Measurements from ENCODE around the gene ARHGAP6.

ARHGAP6 gene

DNA sequence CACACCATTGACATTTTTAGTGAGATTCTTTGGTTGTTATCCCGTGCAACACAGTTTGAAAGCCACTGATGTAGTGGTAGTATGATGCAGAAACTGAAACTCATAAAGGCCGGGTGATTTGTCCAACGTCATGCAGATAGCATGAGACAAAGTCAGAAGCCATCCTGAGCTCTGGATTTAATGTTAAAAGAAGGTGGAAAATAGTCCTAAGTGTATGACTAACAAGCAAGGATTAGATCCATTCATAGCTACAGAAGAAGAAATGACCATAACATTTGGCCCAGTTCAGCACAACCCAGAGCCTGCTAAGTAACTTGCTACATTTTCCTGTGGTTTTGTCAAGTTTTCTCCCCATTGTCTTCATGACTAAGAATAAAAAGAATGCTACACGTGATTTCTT, 230.2 kb downstream of the ARHGAP6 start:
- no peak overlapping the region for H3K4me3 Mint-ChIP-seq
- H3K4me1 Mint-ChIP-seq (ENCODE audit: low read depth): no peaks in the 10 kb centered on the region
- no peaks in the 10 kb centered on the region for H3K36me3 Mint-ChIP-seq (ENCODE audit: low read depth)
- H3K27ac Mint-ChIP-seq: no peak overlapping the region
- H3K9me3 Mint-ChIP-seq: no peaks in the 10 kb centered on the region
- H3K27me3 Mint-ChIP-seq (ENCODE audit: low read depth): no peaks in the 10 kb centered on the region

GRCh38 chrX:11434607-11435006, 231.1 kb downstream of the ARHGAP6 start:
- no peaks in the 10 kb centered on the region for H3K27me3 Mint-ChIP-seq (ENCODE audit: low read depth)
- H3K9me3 Mint-ChIP-seq: no peaks in the 10 kb centered on the region
- H3K4me3 Mint-ChIP-seq: no peak overlapping the region
- no peak overlapping the region for H3K27ac Mint-ChIP-seq
- no peaks in the 10 kb centered on the region for H3K36me3 Mint-ChIP-seq (ENCODE audit: low read depth)
- no peaks in the 10 kb centered on the region for H3K4me1 Mint-ChIP-seq (ENCODE audit: low read depth)

DNA sequence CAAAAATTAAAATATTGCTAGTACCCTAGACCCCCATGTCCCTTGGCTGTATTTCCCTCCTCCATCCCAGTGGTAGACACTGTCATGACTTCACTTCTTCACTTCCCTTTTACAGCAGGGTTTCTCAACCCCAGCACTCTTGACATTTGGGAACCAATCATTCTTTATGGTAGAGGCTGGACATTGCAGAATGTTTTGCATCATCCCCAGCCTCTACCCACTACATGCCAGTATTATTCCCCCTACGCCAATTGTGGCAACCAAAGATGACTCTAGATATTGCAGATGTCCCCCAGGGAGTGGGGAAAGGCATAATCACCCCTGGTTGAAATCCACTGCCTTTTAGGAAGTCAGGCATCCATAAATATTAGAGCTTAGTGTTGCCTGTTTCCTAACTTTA, 233.9 kb downstream of the ARHGAP6 start:
- no peak overlapping the region for H3K27ac Mint-ChIP-seq
- no peak overlapping the region for H3K4me3 Mint-ChIP-seq
- no peaks in the 10 kb centered on the region for H3K4me1 Mint-ChIP-seq (ENCODE audit: low read depth)
- H3K9me3 Mint-ChIP-seq: no peaks in the 10 kb centered on the region
- H3K27me3 Mint-ChIP-seq (ENCODE audit: low read depth): peaks cover 3% of the 10 kb centered on the region
- H3K36me3 Mint-ChIP-seq (ENCODE audit: low read depth): no peaks in the 10 kb centered on the region

- peaks cover 8% of the 10 kb centered on the region for H3K27me3 Mint-ChIP-seq (ENCODE audit: low read depth)
- no peaks in the 10 kb centered on the region for H3K4me1 Mint-ChIP-seq (ENCODE audit: low read depth)
- no peaks in the 10 kb centered on the region for H3K9me3 Mint-ChIP-seq
- no peak overlapping the region for H3K4me3 Mint-ChIP-seq
- no peak overlapping the region for H3K27ac Mint-ChIP-seq
- no peaks in the 10 kb centered on the region for H3K36me3 Mint-ChIP-seq (ENCODE audit: low read depth)
Measured at GRCh38 chrX:11430271-11430670, 235.4 kb downstream of the ARHGAP6 start.

- Mint-ChIP-seq H3K4me1 (ENCODE audit: low read depth) (no peaks in the 10 kb centered on the region), H3K36me3 (ENCODE audit: low read depth) (no peaks in the 10 kb centered on the region), H3K27me3 (ENCODE audit: low read depth) (peaks cover 11% of the 10 kb centered on the region), H3K9me3 (no peaks in the 10 kb centered on the region), H3K27ac (no peak overlapping the region), H3K4me3 (no peak overlapping the region)
Measured at GRCh38 chrX:11429538-11430085, 236.1 kb downstream of the ARHGAP6 start.

GRCh38 chrX:11427453-11428071, 238.2 kb downstream of the ARHGAP6 start:
- Mint-ChIP-seq H3K4me1 (ENCODE audit: low read depth) (peaks cover 4% of the 10 kb centered on the region), H3K27ac (no peak overlapping the region), H3K4me3 (no peak overlapping the region), H3K36me3 (ENCODE audit: low read depth) (no peaks in the 10 kb centered on the region), H3K27me3 (ENCODE audit: low read depth) (peaks cover 11% of the 10 kb centered on the region), H3K9me3 (no peaks in the 10 kb centered on the region)

DNA sequence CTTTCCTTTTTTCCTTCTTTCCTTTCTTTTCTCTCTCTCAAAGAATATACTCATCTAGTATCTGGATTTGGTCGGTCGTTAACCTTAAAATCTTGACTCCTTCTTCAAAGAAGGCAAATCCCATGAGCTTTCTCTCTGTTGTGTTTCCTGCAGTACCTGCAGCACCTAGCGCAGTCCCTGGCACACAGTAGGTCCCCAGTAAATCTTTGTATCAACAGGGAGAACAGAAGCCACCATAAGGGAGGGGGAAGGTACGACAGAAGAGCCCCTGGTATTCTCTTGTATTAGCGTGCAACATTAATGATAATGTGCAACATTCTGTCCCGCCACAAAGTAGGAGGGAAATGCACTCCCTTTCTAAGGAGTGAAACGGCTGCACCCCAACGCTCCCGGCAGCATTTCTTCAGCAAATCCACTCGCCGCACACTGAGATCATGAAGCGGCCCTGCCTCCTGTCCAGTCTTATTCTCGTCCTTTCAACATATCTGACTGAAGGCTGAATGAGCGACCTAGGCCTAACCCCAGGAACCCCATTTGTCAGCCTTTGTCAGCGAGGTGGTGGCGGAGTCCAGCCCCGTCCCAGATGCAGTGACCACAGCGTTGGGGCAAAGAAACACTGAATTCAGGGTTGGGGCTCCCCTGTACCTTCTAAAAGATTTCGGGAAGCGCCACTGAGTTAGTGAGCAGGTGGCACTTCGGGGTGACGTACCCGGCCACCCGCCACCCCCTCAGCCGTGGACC, 238.8 kb downstream of the ARHGAP6 start:
- peaks cover 4% of the 10 kb centered on the region for H3K4me1 Mint-ChIP-seq (ENCODE audit: low read depth)
- H3K36me3 Mint-ChIP-seq (ENCODE audit: low read depth): no peaks in the 10 kb centered on the region
- no peak overlapping the region for H3K4me3 Mint-ChIP-seq
- peaks cover 11% of the 10 kb centered on the region for H3K27me3 Mint-ChIP-seq (ENCODE audit: low read depth)
- H3K27ac Mint-ChIP-seq: no peak overlapping the region
- H3K9me3 Mint-ChIP-seq: no peaks in the 10 kb centered on the region

DNA sequence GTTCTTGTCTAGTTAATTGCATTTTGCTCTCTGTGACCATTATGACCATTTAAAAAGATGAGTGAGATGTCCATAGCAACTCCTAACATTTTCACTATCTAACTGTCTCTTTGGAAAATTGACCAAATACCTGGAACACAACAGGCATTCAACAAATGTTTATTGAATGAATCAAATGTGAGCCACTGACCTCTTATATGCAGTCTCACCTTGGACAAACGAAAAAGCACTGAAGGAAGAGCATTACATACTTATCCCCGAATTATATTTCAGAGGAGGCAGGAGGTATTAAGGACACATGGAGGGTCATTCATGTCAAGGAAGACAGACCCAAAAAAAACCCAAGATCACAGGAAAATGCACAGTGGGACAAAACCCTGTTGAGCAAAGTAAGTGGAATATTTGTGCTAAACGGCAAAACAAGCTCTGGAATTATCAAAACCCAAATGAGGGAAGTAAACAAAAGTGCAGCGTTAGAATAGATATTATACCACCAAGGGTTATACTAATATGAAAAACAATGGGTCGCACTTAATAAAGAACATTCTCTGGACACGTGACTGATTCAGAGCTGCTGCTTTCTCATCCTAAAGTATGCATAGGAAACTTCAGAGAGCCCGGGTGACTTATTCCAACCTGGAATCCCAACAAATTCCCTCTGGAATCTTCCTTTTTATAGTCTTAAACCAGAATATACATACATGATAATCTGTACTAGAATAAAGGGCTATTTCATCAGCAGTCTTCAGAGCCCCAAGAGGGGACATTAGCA, 240.6 kb downstream of the ARHGAP6 start:
- H3K9me3 Mint-ChIP-seq: no peaks in the 10 kb centered on the region
- no peak overlapping the region for H3K27ac Mint-ChIP-seq
- H3K36me3 Mint-ChIP-seq (ENCODE audit: low read depth): no peaks in the 10 kb centered on the region
- peaks cover 11% of the 10 kb centered on the region for H3K27me3 Mint-ChIP-seq (ENCODE audit: low read depth)
- H3K4me3 Mint-ChIP-seq: no peak overlapping the region
- peaks cover 4% of the 10 kb centered on the region for H3K4me1 Mint-ChIP-seq (ENCODE audit: low read depth)

- peaks cover 11% of the 10 kb centered on the region for H3K27me3 Mint-ChIP-seq (ENCODE audit: low read depth)
- H3K4me3 Mint-ChIP-seq: no peak overlapping the region
- no peaks in the 10 kb centered on the region for H3K36me3 Mint-ChIP-seq (ENCODE audit: low read depth)
- H3K4me1 Mint-ChIP-seq (ENCODE audit: low read depth): peaks cover 4% of the 10 kb centered on the region
- no peak overlapping the region for H3K27ac Mint-ChIP-seq
- H3K9me3 Mint-ChIP-seq: no peaks in the 10 kb centered on the region
Measured at GRCh38 chrX:11423949-11424348, 241.8 kb downstream of the ARHGAP6 start.

DNA sequence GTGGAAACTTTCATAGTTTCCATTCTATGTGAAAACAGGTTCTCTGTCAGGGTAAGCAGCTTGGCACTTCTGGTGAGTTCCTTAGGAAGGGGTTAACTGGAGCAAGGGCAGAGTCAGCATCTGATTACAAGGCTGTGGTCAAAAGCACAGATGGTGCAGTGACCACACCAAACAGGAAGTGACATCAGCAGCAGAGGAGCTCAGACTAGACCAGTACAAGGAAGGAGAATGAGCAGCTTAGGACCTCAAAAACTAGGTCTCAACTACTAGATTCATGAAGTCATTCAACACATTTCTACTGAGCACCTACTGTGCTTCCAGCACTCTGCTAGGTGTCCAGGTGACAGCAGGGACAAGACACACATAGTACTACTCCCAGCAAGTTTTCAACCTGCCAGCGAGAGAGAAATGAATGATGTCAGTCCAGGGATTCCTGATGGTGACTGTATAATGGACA, 242.3 kb downstream of the ARHGAP6 start:
- Mint-ChIP-seq H3K36me3 (ENCODE audit: low read depth) (no peaks in the 10 kb centered on the region), H3K4me1 (ENCODE audit: low read depth) (peaks cover 4% of the 10 kb centered on the region), H3K9me3 (no peaks in the 10 kb centered on the region), H3K27me3 (ENCODE audit: low read depth) (peaks cover 11% of the 10 kb centered on the region), H3K4me3 (no peak overlapping the region), H3K27ac (no peak overlapping the region)

- Mint-ChIP-seq H3K4me1 (ENCODE audit: low read depth) (peaks cover 4% of the 10 kb centered on the region), H3K27me3 (ENCODE audit: low read depth) (peaks cover 11% of the 10 kb centered on the region), H3K4me3 (no peak overlapping the region), H3K36me3 (ENCODE audit: low read depth) (no peaks in the 10 kb centered on the region), H3K9me3 (no peaks in the 10 kb centered on the region), H3K27ac (no peak overlapping the region)
Measured at GRCh38 chrX:11422525-11422857, 243.2 kb downstream of the ARHGAP6 start.

DNA sequence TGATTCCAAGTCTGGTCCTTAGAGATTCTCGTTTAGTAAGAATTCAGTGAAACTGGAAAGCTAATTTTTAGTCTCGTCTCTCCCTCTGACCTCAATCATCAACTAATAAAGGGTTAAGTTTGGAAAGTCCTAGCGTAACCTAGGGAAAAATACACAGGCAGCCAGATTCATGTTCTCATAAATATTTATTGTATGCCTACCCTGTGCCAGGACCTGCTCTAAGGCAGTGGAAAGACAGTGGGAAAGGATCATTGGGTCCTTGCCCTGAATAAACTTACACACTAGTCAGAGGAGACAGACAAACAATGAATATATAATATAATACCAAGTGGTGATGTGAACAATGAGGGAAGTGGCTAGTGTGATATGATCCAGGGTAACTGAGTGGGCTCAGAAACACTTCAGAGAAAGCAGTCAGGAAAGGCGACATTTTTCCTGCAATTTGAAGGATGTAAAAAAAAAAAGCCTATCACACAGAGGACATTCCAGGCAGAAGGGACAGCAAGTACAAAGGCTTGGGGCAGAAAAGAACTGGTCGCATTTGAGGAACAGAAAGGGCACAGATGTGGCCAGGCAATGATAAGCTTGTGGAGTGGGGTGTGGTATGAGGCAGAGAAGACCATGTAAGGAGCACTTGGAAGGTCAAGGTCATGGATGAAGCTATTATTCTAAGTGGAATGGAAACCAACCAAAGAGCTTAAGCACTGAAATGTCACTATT, 243.8 kb downstream of the ARHGAP6 start:
- Mint-ChIP-seq H3K27me3 (ENCODE audit: low read depth) (peaks cover 10% of the 10 kb centered on the region), H3K36me3 (ENCODE audit: low read depth) (no peaks in the 10 kb centered on the region), H3K4me1 (ENCODE audit: low read depth) (peaks cover 4% of the 10 kb centered on the region), H3K4me3 (no peak overlapping the region), H3K27ac (no peak overlapping the region), H3K9me3 (no peaks in the 10 kb centered on the region)

- Mint-ChIP-seq H3K4me1 (ENCODE audit: low read depth) (peaks cover 4% of the 10 kb centered on the region), H3K27me3 (ENCODE audit: low read depth) (peaks cover 4% of the 10 kb centered on the region), H3K27ac (no peak overlapping the region), H3K9me3 (no peaks in the 10 kb centered on the region), H3K4me3 (no peak overlapping the region), H3K36me3 (ENCODE audit: low read depth) (no peaks in the 10 kb centered on the region)
Measured at GRCh38 chrX:11420851-11421250, 244.9 kb downstream of the ARHGAP6 start.

- Mint-ChIP-seq H3K9me3 (no peaks in the 10 kb centered on the region), H3K4me3 (no peak overlapping the region), H3K36me3 (ENCODE audit: low read depth) (no peaks in the 10 kb centered on the region), H3K27ac (no peak overlapping the region), H3K4me1 (ENCODE audit: low read depth) (peaks cover 4% of the 10 kb centered on the region), H3K27me3 (ENCODE audit: low read depth) (no peaks in the 10 kb centered on the region)
Measured at GRCh38 chrX:11419102-11419501, 246.6 kb downstream of the ARHGAP6 start.

All from T-helper 1 cell treated with Interleukin-12 subunit alpha and Interleukin-12 subunit beta and Interleukin-4 antibody, amounts not matched to agents 30 μg/mL and 1 μg/mL, for 36 hours (primary cell).